Neuronal stem cell (in vitro differentiated cells): ENCODE measurements around the gene MEIOB.

Experiments
- DNase-seq: peaks from one replicate; pipeline ENCODE4 v3.0.0-alpha.2; 2013; ENCODE audit warnings: low spot score
- H2AFZ ChIP-seq: one replicate; pipeline ENCODE4 v1.6.1; 2013; ENCODE audit warnings: mild to moderate bottlenecking, low read length, inconsistent platforms
- H2AK5ac ChIP-seq: 2 replicates; pipeline ENCODE4 v1.6.1; 2013; ENCODE audit warnings: low read depth, mild to moderate bottlenecking, inconsistent platforms, low read length, moderate library complexity, mixed read lengths
- H2BK120ac ChIP-seq: 2 replicates; pipeline ENCODE4 v1.6.1; 2013; ENCODE audit warnings: low read depth, mild to moderate bottlenecking, inconsistent platforms, low read length, moderate library complexity, mixed read lengths
- H2BK12ac ChIP-seq: one replicate; pipeline ENCODE4 v1.6.1; 2013; ENCODE audit warnings: low read length, inconsistent platforms
- H2BK15ac ChIP-seq: 2 replicates; pipeline ENCODE4 v1.6.1; 2013; ENCODE audit warnings: mild to moderate bottlenecking, low read length, inconsistent platforms, mixed read lengths
- H2BK5ac ChIP-seq: one replicate; pipeline ENCODE4 v1.6.1; 2013; ENCODE audit warnings: inconsistent platforms, mild to moderate bottlenecking, low read length, moderate library complexity
- H3K14ac ChIP-seq: one replicate; pipeline ENCODE4 v1.6.1; 2013; ENCODE audit warnings: low read length, inconsistent platforms
- H3K18ac ChIP-seq: 2 replicates; pipeline ENCODE4 v1.6.1; 2013; ENCODE audit warnings: low read length, inconsistent platforms
- H3K23ac ChIP-seq: 2 replicates; pipeline ENCODE4 v1.6.1; 2013; ENCODE audit warnings: low read depth, mild to moderate bottlenecking, mixed read lengths, low read length, inconsistent platforms; ENCODE audit not compliant: poor library complexity
- H3K27ac ChIP-seq: replicated peaks from 3 replicates; pipeline ENCODE4 v1.5.1; 2013; ENCODE audit warnings: low read length, inconsistent platforms
- H3K27me3 ChIP-seq, 3 experiments: 2 replicates each; pipeline ENCODE4 v1.6.1; 2013; ENCODE audit warnings: low read length in 3 of 3, mild to moderate bottlenecking in 2 of 3, inconsistent platforms in 1 of 3, low read depth in 1 of 3, mixed read lengths in 1 of 3, moderate library complexity in 1 of 3; ENCODE audit not compliant: control insufficient read depth in 3 of 3, insufficient read depth in 3 of 3
- H3K36me3 ChIP-seq, 2 donors: replicated peaks in 1 of 2; 2 replicates each; pipeline ENCODE4 v1.6.1; 2013; ENCODE audit warnings: low read length in 2 of 2; ENCODE audit not compliant: control insufficient read depth in 2 of 2, insufficient read depth in 2 of 2
- H3K4ac ChIP-seq: 2 replicates; pipeline ENCODE4 v1.6.1; 2013; ENCODE audit warnings: inconsistent platforms, mild to moderate bottlenecking, low read length, moderate library complexity
- H3K4me1 ChIP-seq, 2 donors: 1 replicate in 1 of 2; 2 replicates in 1 of 2; pipeline ENCODE4 v1.6.1; 2013; ENCODE audit warnings: low read length in 2 of 2, low read depth in 1 of 2; ENCODE audit not compliant: control insufficient read depth in 2 of 2, insufficient read depth in 1 of 2
- H3K4me2 ChIP-seq: one replicate; pipeline ENCODE4 v1.6.1; 2013; ENCODE audit warnings: mild to moderate bottlenecking, low read length, inconsistent platforms; ENCODE audit not compliant: insufficient read depth, poor library complexity, severe bottlenecking
- H3K4me3 ChIP-seq, 2 donors: 2 replicates each; pipeline ENCODE4 v1.5.1; 2013; ENCODE audit warnings: low read length in 2 of 2, mild to moderate bottlenecking in 2 of 2, inconsistent platforms in 1 of 2, moderate library complexity in 1 of 2
- H3K79me1 ChIP-seq: one replicate; pipeline ENCODE4 v1.6.1; 2013; ENCODE audit warnings: low read depth, mild to moderate bottlenecking, inconsistent platforms, low read length, moderate library complexity
- H3K9ac ChIP-seq: one replicate; pipeline ENCODE4 v1.6.1; 2013; ENCODE audit warnings: mild to moderate bottlenecking, low read depth, low read length, inconsistent platforms; ENCODE audit not compliant: poor library complexity
- H3K9me3 ChIP-seq, 2 donors: replicated peaks in 1 of 2; 2 replicates each; pipeline versions ENCODE3 to v1.6.1; 2013; ENCODE audit warnings: low read length in 2 of 2, mild to moderate bottlenecking in 2 of 2, inconsistent platforms in 1 of 2, low read depth in 1 of 2, mixed read lengths in 1 of 2, moderate library complexity in 1 of 2; ENCODE audit not compliant: control insufficient read depth in 2 of 2, insufficient read depth in 1 of 2
- H4K8ac ChIP-seq: one replicate; pipeline ENCODE4 v1.6.1; 2013; ENCODE audit warnings: low read depth, mild to moderate bottlenecking, inconsistent platforms, low read length, moderate library complexity
- H4K91ac ChIP-seq: one replicate; pipeline ENCODE4 v1.6.1; 2013; ENCODE audit warnings: low read length, low read depth, mild to moderate bottlenecking, inconsistent platforms; ENCODE audit not compliant: poor library complexity
- WGBS, 2 donors: extraction: QIAGEN DNeasy Blood & Tissue Kit; methylation state at CpG; one replicate each; pipeline ENCODE4 v1.1.7; 2013; ENCODE audit warnings: missing lambda C conversion rate in 2 of 2, mixed read lengths in 1 of 2; ENCODE audit not compliant: insufficient read length in 2 of 2, insufficient replicate concordance in 1 of 2; ENCODE audit errors: extremely low coverage in 2 of 2; 5-methylcytosine and 5-hydroxymethylcytosine counted together

Gene MEIOB

DNA sequence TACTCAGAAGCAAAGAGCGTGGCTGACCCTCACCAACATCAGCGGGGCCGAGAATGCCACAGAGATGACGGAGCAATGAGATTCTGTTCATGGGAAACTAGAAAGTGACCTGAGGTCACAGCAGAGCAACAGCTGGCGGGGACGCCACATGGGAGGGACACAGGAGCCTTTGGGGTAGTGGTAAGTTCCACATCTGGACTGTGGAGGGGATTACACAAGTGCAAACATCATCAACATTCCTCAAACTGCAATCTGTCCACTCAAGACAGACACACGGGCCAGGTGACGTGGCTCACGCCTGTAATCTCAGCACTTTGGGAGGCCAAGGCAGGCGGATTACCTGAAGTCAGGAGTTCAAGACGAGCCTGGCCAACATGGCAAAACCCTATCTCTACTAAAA lies 56.5 kb downstream of the MEIOB start:
- Histone ChIP-seq H3K27me3 (no peaks in the 10 kb centered on the region), H3K4me1 (no peaks in the 10 kb centered on the region), H3K4ac (no peak overlapping the region), H2BK12ac (no peak overlapping the region), H3K14ac (no peak overlapping the region), H2BK15ac (no peak overlapping the region), H3K79me1 (peaks cover 7% of the 10 kb centered on the region), H2BK120ac (no peak overlapping the region), H2AK5ac (no peak overlapping the region), H2BK5ac (no peak overlapping the region), H3K4me3 (no peak overlapping the region), H3K27ac (no peak overlapping the region), H3K9ac (no peak overlapping the region), H3K4me2 (no peak overlapping the region), H4K91ac (no peak overlapping the region), H2AFZ (no peak overlapping the region), H3K18ac (no peak overlapping the region), H3K9me3 (no peaks in the 10 kb centered on the region), H4K8ac (no peak overlapping the region), H3K36me3 (peaks cover 7 to 52% of the 10 kb centered on the region in 2 donors), H3K23ac (no peak overlapping the region)
- WGBS, 2 donors: no CpG with 5 or more reads among the region's 11 CpGs
- DNase-seq: no peak

DNA sequence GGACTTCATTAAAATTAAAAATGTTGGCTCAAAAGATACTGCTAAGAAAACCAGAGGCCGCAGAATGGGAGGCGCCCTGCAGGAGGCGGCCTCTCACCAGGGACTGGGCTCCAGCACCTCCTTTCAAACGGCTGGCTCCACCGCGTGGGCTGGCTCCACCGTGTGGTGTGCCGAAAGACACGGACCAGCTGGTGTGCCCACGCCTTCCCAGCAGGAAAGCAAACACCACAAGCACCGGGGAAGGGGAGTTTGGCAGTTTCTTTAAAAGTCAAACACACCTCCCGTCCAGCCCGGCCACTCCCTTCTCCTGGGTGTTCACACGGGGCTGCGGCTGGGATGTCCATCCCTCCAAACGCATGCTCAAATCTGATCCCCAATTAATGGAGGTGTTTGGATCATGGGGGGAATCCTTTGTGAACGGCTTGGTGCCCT lies 59.2 kb downstream of the MEIOB start:
- no peaks in the 10 kb centered on the region for H3K27me3 ChIP-seq
- H2AFZ ChIP-seq: no peak overlapping the region
- no peak overlapping the region for H2AK5ac ChIP-seq
- H3K18ac ChIP-seq: no peak overlapping the region
- no peak overlapping the region for H2BK5ac ChIP-seq
- H4K8ac ChIP-seq: no peak overlapping the region
- H3K27ac ChIP-seq: no peak overlapping the region
- no peak overlapping the region for H3K4me2 ChIP-seq
- no peak overlapping the region for H2BK15ac ChIP-seq
- no peaks in the 10 kb centered on the region for H3K4me1 ChIP-seq
- H3K4me3 ChIP-seq: no peak overlapping the region
- H3K36me3 ChIP-seq: peaks cover 25 to 62% of the 10 kb centered on the region in 2 donors
- no peak overlapping the region for H3K9ac ChIP-seq
- no peak for DNase-seq
- no peak overlapping the region for H3K4ac ChIP-seq
- H3K14ac ChIP-seq: no peak overlapping the region
- peaks cover 11% of the 10 kb centered on the region for H3K79me1 ChIP-seq
- no peak overlapping the region for H4K91ac ChIP-seq
- H3K23ac ChIP-seq: no peak overlapping the region
- no peak overlapping the region for H2BK12ac ChIP-seq
- WGBS, 2 donors: no CpG with 5 or more reads among the region's 17 CpGs
- no peak overlapping the region for H2BK120ac ChIP-seq
- H3K9me3 ChIP-seq: no peaks in the 10 kb centered on the region

DNA sequence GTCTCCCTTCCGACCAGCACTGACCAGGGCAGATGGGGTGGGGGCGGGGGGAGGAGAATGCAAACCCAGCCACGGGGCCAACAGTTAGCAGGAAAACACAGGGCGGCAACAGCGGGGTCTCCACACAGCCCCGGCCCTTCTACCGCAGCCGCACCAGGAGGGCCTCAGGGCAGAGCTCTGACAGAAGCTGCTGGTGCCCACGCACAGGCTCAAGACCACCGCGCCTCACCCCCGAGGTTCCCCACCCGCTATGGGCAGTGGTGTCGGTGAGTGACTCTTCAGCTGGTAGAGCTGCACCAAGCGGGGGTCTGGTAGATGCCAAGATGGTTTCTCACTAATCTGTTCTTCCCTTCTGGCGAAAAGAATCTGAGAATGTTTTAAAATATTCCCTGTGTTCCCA lies 61.4 kb downstream of the MEIOB start:
- Histone ChIP-seq H2BK15ac (no peak overlapping the region), H3K9me3 (no peaks in the 10 kb centered on the region), H3K4ac (no peak overlapping the region), H3K27ac (no peak overlapping the region), H3K9ac (no peak overlapping the region), H2BK120ac (no peak overlapping the region), H3K4me2 (no peak overlapping the region), H3K4me1 (no peaks in the 10 kb centered on the region), H3K79me1 (peaks cover 4% of the 10 kb centered on the region), H4K91ac (no peak overlapping the region), H3K18ac (no peak overlapping the region), H3K36me3 (peaks cover 21 to 53% of the 10 kb centered on the region in 2 donors), H3K27me3 (no peaks in the 10 kb centered on the region), H2BK12ac (no peak overlapping the region), H3K23ac (peak overlapping the region; percentile 43), H3K4me3 (no peak overlapping the region), H2BK5ac (no peak overlapping the region), H2AK5ac (peak overlapping the region; percentile 63), H4K8ac (no peak overlapping the region), H3K14ac (no peak overlapping the region), H2AFZ (no peak overlapping the region)
- no CpG with 5 or more reads among the region's 16 CpGs for WGBS, 2 donors
- DNase-seq: no peak

DNA sequence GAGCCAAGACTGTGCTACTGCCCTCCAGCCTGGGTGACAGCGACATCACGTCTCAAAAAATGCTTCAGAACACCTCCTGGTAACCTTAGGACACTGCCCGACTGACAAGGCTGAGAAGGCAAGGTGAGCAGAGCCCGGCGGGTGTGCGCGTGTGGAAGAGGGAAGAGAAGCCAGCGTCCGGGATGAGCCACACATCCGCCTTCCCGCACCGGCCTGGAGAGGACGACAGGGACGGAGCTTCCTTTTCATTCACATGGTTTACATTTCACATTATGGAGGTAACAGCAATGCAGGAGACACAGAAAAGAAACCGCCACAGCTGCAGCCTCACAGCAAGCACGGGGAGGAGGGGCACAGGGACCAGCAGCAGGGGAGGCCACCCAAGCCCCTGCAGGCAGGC lies 61.9 kb downstream of the MEIOB start:
- no peak overlapping the region for H3K4me2 ChIP-seq
- peaks cover 21 to 48% of the 10 kb centered on the region in 2 donors for H3K36me3 ChIP-seq
- H3K4me3 ChIP-seq: no peak overlapping the region
- no peak overlapping the region for H2BK120ac ChIP-seq
- H2BK15ac ChIP-seq: no peak overlapping the region
- H4K8ac ChIP-seq: no peak overlapping the region
- no peaks in the 10 kb centered on the region for H3K27me3 ChIP-seq
- no peak for DNase-seq
- H2BK12ac ChIP-seq: no peak overlapping the region
- no peak overlapping the region for H3K27ac ChIP-seq
- H3K4ac ChIP-seq: no peak overlapping the region
- H3K79me1 ChIP-seq: peaks cover 4% of the 10 kb centered on the region
- no peaks in the 10 kb centered on the region for H3K9me3 ChIP-seq
- no peak overlapping the region for H2AK5ac ChIP-seq
- H3K23ac ChIP-seq: no peak overlapping the region
- no peak overlapping the region for H2AFZ ChIP-seq
- H3K9ac ChIP-seq: no peak overlapping the region
- H4K91ac ChIP-seq: no peak overlapping the region
- H3K14ac ChIP-seq: no peak overlapping the region
- H3K4me1 ChIP-seq: no peaks in the 10 kb centered on the region
- no peak overlapping the region for H3K18ac ChIP-seq
- peak overlapping the region; percentile 39 for H2BK5ac ChIP-seq
- WGBS, 2 donors: no CpG with 5 or more reads among the region's 16 CpGs
